Uterus (tissue), 4 donors: ENCODE results near the gene ACSF3. TPM values are rescaled to one million over a fixed set of nuclear protein-coding genes. Genes with fewer than 3 reads are reported as not detected.
"Not testable (repeated sequence)": the region's sequence is repeated elsewhere in the genome, so short reads cannot be mapped to it uniquely, and the experiment has no call there.

Experiments used
- DNase-seq, 2 donors: peaks; one replicate each; pipeline ENCODE4 v3.0.0-alpha.2; 2019 to 2020
- H3K27ac ChIP-seq, 2 donors: fragments of 200-600 bp; sonication (generic); 1 replicate in 1 of 2; 2 replicates in 1 of 2; pipeline ENCODE4 v1.5.1; 2016 to 2018
- H3K27me3 ChIP-seq, 2 donors: fragments of 200-600 bp; sonication (generic); one replicate each; pipeline ENCODE4 v1.5.1; 2018 to 2019; ENCODE audit warnings: control low read depth in 1 of 2
- H3K36me3 ChIP-seq, 2 donors: fragments of 200-600 bp; sonication (generic); one replicate each; pipeline ENCODE4 v1.5.1; 2019; ENCODE audit warnings: control low read depth in 1 of 2
- H3K4me1 ChIP-seq, 2 donors: fragments of 200-600 bp; sonication (generic); one replicate each; pipeline ENCODE4 v1.5.1; 2018 to 2019; ENCODE audit warnings: control low read depth in 1 of 2
- H3K4me3 ChIP-seq, 2 donors: fragments of 200-600 bp; sonication (generic); 1 replicate in 1 of 2; 2 replicates in 1 of 2; pipeline ENCODE4 v1.5.1; 2018 to 2019; ENCODE audit warnings: mild to moderate bottlenecking in 1 of 2
- H3K9me3 ChIP-seq, 2 donors: fragments of 200-600 bp; sonication (generic); one replicate each; pipeline ENCODE4 v1.5.1; 2019; ENCODE audit warnings: control low read depth in 1 of 2
- POLR2A ChIP-seq, 2 donors: fragments of 450-650 bp; IDR thresholded peaks; one replicate each; pipeline ENCODE4 v1.6.1; 2016; ENCODE audit warnings: antibody characterized with exemption in 2 of 2, mild to moderate bottlenecking in 1 of 2, moderate library complexity in 1 of 2
- intact Hi-C: fragments of 100-400 bp; cut with DNase I; formaldehyde crosslinking; loops from one replicate; pipeline ENCODE4 v1.15.1; 2023; ENCODE audit warnings: low total_unique reads
- total RNA-seq, 4 donors: library from RNA; depleted of rRNA in 3 of 4; stranded (reverse); fragments of >200 nt in 3 of 4; gene quantifications; one replicate each; pipeline versions ENCODE4 v1.1.0 to v1.2.4, GENCODE V29; 2014 to 2023
- TF ChIP-seq, protein P1 (sequence below), 4 experiments: fragments of 200-600 bp in 2 of 4; fragments of 450-650 bp in 2 of 4; sonication (generic) in 2 of 4; IDR thresholded peaks; one replicate each; pipeline ENCODE4 v1.5.1; 2016 to 2019; ENCODE audit warnings: antibody characterized with exemption in 4 of 4, mild to moderate bottlenecking in 2 of 4, moderate library complexity in 1 of 4
- donor health status: DM: yes; HTN: yes; CAD: no.

ACSF3 gene
- total RNA-seq, 4 donors from 2014 or later = 7.4 to 39.0 (median 18.2) TPM

- no peak overlapping the region for H3K4me3 ChIP-seq
- H3K4me1 ChIP-seq = no peaks in the 10 kb centered on the region
- intact Hi-C loops = no loop called here
- TF ChIP-seq, protein P1, sequence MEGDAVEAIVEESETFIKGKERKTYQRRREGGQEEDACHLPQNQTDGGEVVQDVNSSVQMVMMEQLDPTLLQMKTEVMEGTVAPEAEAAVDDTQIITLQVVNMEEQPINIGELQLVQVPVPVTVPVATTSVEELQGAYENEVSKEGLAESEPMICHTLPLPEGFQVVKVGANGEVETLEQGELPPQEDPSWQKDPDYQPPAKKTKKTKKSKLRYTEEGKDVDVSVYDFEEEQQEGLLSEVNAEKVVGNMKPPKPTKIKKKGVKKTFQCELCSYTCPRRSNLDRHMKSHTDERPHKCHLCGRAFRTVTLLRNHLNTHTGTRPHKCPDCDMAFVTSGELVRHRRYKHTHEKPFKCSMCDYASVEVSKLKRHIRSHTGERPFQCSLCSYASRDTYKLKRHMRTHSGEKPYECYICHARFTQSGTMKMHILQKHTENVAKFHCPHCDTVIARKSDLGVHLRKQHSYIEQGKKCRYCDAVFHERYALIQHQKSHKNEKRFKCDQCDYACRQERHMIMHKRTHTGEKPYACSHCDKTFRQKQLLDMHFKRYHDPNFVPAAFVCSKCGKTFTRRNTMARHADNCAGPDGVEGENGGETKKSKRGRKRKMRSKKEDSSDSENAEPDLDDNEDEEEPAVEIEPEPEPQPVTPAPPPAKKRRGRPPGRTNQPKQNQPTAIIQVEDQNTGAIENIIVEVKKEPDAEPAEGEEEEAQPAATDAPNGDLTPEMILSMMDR (IDR thresholded peaks at IDR 0.05) = no peak
- TF ChIP-seq POLR2A (IDR thresholded peaks at IDR 0.05) = no peak
- H3K27me3 ChIP-seq = no peaks in the 10 kb centered on the region
- no peak for DNase-seq
- H3K27ac ChIP-seq = no peak overlapping the region
- no peaks in the 10 kb centered on the region for H3K9me3 ChIP-seq
- H3K36me3 ChIP-seq = no peaks in the 10 kb centered on the region
Measured at GRCh38 chr16:89179656-89180315, 86.1 kb downstream of the ACSF3 start.

GRCh38 chr16:89183463-89183862 lies 89.8 kb downstream of the ACSF3 start:
- DNase-seq = no peak
- no peaks in the 10 kb centered on the region for H3K27me3 ChIP-seq
- no peaks in the 10 kb centered on the region for H3K36me3 ChIP-seq
- H3K4me3 ChIP-seq = no peak overlapping the region
- H3K27ac ChIP-seq = no peak overlapping the region
- no peak for TF ChIP-seq POLR2A (IDR thresholded peaks at IDR 0.05)
- TF ChIP-seq, protein P1 (IDR thresholded peaks at IDR 0.05) = no peak
- no peaks in the 10 kb centered on the region for H3K4me1 ChIP-seq
- no peaks in the 10 kb centered on the region for H3K9me3 ChIP-seq
- intact Hi-C loops = no loop called here

- no peak for DNase-seq
- no peaks in the 10 kb centered on the region for H3K9me3 ChIP-seq
- no peaks in the 10 kb centered on the region for H3K4me1 ChIP-seq
- no peak overlapping the region for H3K27ac ChIP-seq
- intact Hi-C loops = no loop called here
- H3K4me3 ChIP-seq = no peak overlapping the region
- no peaks in the 10 kb centered on the region for H3K27me3 ChIP-seq
- no peaks in the 10 kb centered on the region for H3K36me3 ChIP-seq
- TF ChIP-seq, protein P1 (IDR thresholded peaks at IDR 0.05) = no peak
- TF ChIP-seq POLR2A (IDR thresholded peaks at IDR 0.05) = no peak
Measured at GRCh38 chr16:89183975-89184676, 90.5 kb downstream of the ACSF3 start.

- Histone ChIP-seq H3K4me1 (no peaks in the 10 kb centered on the region), H3K36me3 (no peaks in the 10 kb centered on the region), H3K27me3 (no peaks in the 10 kb centered on the region), H3K27ac (no peak overlapping the region), H3K9me3 (no peaks in the 10 kb centered on the region), H3K4me3 (no peak overlapping the region)
- intact Hi-C loops = no loop called here
- no peak for DNase-seq
- no peak for TF ChIP-seq POLR2A (IDR thresholded peaks at IDR 0.05)
- TF ChIP-seq, protein P1 (IDR thresholded peaks at IDR 0.05) = no peak
Measured at GRCh38 chr16:89184677-89184932, 91.0 kb downstream of the ACSF3 start.

DNA sequence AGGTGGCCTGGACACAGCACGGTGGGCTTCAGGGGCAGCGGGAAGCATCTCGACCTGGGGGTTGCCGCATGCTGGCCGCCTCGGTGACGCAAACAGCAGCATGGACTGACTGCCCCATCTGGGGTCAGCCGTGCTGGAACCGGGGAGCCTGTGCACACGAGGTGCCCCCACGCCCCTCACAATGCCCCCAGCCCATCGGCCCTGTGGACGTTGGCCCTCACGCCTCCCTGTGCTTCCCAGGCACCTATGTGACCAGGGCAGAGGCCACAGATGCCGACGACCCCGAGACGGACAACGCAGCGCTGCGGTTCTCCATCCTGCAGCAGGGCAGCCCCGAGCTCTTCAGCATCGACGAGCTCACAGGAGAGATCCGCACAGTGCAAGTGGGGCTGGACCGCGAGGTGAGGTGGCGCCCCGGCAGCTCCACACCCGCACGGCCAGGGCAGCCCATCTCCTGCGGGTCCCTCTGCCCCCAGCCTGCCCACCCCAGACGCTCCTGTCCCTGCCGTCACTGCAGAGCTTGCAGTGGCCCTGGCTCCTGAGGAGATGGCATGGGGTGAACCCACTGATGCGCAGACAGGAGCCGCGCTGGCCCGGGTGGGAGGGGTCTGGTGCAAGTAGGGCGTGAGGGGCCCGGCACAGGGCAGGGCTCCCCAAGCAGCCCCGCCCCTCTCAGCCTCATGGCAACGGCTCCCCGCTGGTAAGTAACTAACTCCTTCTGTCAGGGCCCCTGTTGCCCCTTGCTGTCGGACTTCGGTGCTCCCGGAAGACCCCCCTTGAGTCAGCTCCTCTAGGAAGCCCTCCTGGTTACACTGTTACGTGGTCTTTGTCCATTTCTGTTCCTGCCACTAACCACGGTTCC lies 91.5 kb downstream of the ACSF3 start:
- no peaks in the 10 kb centered on the region for H3K36me3 ChIP-seq
- no peak overlapping the region for H3K4me3 ChIP-seq
- H3K9me3 ChIP-seq = no peaks in the 10 kb centered on the region
- intact Hi-C loops = no loop called here
- H3K27ac ChIP-seq = no peak overlapping the region
- H3K27me3 ChIP-seq = no peaks in the 10 kb centered on the region
- no peak for DNase-seq
- H3K4me1 ChIP-seq = no peaks in the 10 kb centered on the region
- no peak for TF ChIP-seq POLR2A (IDR thresholded peaks at IDR 0.05)
- TF ChIP-seq, protein P1 (IDR thresholded peaks at IDR 0.05) = no peak

DNA sequence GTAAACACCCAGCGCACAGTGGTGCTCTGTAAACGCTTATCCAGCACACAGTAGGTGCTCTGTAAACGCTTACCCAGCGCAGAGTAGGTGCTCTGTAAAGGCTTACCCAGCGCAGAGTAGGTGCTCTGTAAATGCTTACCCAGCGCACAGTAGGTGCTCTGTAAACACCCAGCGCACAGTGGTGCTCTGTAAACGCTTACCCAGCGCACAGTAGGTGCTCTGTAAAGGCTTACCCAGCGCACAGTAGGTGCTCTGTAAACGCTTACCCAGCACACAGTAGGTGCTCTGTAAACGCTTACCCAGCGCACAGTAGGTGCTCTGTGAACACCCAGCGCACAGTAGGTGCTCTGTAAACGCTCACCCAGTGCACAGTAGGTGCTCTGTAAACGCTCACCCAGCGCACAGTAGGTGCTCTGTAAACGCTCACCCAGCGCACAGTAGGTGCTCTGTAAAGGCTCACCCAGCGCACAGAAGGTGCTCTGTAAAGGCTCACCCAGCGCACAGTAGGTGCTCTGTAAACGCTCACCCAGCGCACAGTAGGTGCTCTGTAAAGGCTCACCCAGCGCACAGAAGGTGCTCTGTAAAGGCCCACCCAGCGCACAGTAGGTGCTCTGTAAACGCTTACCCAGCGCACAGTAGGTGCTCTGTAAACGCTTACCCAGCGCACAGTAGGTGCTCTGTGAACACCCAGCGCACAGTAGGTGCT lies 92.4 kb downstream of the ACSF3 start:
- H3K27me3 ChIP-seq, H3K4me3 ChIP-seq, H3K36me3 ChIP-seq, H3K27ac ChIP-seq, H3K9me3 ChIP-seq, intact Hi-C loops, DNase-seq, H3K4me1 ChIP-seq: not testable (repeated sequence)

DNA sequence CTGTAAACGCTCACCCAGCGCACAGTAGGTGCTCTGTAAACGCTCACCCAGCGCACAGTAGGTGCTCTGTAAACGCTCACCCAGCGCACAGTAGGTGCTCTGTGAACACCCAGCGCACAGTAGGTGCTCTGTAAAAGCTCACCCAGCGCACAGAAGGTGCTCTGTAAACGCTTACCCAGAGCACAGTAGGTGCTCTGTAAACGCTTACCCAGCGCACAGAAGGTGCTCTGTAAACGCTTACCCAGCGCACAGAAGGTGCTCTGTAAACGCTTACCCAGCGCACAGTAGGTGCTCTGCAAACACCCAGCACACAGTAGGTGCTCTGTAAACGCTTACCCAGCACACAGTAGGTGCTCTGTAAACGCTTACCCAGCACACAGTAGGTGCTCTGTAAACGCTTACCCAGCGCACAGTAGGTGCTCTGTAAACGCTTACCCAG lies 93.0 kb downstream of the ACSF3 start:
- H3K27me3 ChIP-seq, intact Hi-C loops, H3K4me1 ChIP-seq, H3K4me3 ChIP-seq, H3K36me3 ChIP-seq, H3K9me3 ChIP-seq, H3K27ac ChIP-seq, DNase-seq: not testable (repeated sequence)
